Astrocyte (in vitro differentiated cells and primary cell): ENCODE data around the gene SCGB1A1.

ENCODE experiments used
- CTCF ChIP-seq: IDR thresholded peaks from 2 replicates; pipeline ENCODE4 v1.5.1; 2011; ENCODE audit warnings: low read depth, mild to moderate bottlenecking, inconsistent platforms, low read length, moderate library complexity; ENCODE audit not compliant: insufficient read depth
- EZH2 ChIP-seq: IDR thresholded peaks from 2 replicates; pipeline ENCODE4 v1.6.1; 2012; ENCODE audit warnings: mild to moderate bottlenecking, low read length, inconsistent platforms; ENCODE audit not compliant: insufficient read depth

- TF ChIP-seq EZH2 (no peak), CTCF (no peak)
Measured at GRCh38 chr11:62383822-62384221, 35.0 kb upstream of the SCGB1A1 start.
